ENCODE data around the gene TECPR2. TPM values are rescaled to one million over a fixed set of nuclear protein-coding genes. Genes with fewer than 3 reads are reported as not detected.
A peak's percentile ranks its signal among the peaks of the same experiment; 100 is the strongest.

The TECPR2 gene
- total and polyA plus RNA-seq, 10 of the 15 experiments (the other 5 are each of a cell fraction or from before 2014, with no cell fraction given) = 0.15 to 10.0 (median 3.0) TPM

DNA sequence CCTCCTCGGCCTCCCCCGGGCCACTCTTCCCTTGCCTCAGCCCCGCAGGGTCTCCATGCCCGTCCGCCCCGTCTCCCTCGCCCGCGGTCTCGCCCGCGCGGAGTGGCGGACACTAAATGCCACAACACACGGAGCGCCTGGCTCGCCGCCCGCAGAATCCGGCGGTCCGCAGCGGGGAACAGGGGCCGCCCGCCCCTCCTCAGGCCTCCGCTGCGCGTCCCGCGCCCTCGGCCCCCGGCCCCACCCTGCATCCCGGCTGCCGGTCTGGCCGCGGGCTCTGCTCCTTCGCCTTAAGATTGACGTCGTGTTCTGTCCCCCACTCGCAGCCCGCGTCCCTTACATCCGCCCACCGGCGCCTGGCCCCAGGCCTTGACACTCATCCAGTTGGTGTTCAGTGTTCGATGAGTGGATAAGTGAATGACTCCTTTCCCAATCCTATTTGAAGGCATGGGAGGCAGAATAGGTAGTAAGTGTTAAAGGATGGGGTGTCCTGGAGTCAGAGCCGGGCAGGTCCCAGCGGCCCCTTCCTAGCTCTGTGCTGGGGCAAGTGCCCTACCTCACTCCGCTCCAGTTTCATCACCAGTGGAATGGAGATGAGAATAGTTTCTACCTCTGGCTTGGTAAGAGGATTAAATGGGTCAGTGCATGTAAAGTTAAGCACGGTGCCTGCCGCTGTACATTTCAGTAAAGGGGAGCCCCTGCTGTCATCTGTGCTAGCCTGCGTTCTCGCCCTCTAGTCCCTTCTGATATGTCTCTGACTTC, 622 bp downstream of the TECPR2 start (continued):
- TF ChIP-seq MYB (IDR thresholded peaks at IDR 0.05; ENCODE audit: borderline replicate concordance, low read depth, low read length) (no peak), CHD2 (IDR thresholded peaks at IDR 0.05; ENCODE audit: borderline replicate concordance, low read depth, low read length) (no peak), ZNF217 (IDR thresholded peaks at IDR 0.05) (no peak), GABPA (IDR thresholded peaks at IDR 0.05; ENCODE audit: low read depth) (no peak), SUPT20H (IDR thresholded peaks at IDR 0.05; ENCODE audit: borderline replicate concordance, control insufficient read depth, low read depth, low read length) (no peak), IKZF1 (conservative IDR thresholded peaks at IDR 0.05) (peak; percentile 61; the same call in 1 of the 2 replicates), PAX5 (IDR thresholded peaks at IDR 0.05; ENCODE audit: borderline replicate concordance, low read depth, low read length) (no peak), SPI1 (IDR thresholded peaks at IDR 0.05; ENCODE audit: borderline replicate concordance, insufficient read depth, low read depth, low read length) (no peak), HDAC6 (IDR thresholded peaks at IDR 0.05; ENCODE audit: unreplicated experiment) (no peak)
- TF ChIP-seq, protein P1, sequence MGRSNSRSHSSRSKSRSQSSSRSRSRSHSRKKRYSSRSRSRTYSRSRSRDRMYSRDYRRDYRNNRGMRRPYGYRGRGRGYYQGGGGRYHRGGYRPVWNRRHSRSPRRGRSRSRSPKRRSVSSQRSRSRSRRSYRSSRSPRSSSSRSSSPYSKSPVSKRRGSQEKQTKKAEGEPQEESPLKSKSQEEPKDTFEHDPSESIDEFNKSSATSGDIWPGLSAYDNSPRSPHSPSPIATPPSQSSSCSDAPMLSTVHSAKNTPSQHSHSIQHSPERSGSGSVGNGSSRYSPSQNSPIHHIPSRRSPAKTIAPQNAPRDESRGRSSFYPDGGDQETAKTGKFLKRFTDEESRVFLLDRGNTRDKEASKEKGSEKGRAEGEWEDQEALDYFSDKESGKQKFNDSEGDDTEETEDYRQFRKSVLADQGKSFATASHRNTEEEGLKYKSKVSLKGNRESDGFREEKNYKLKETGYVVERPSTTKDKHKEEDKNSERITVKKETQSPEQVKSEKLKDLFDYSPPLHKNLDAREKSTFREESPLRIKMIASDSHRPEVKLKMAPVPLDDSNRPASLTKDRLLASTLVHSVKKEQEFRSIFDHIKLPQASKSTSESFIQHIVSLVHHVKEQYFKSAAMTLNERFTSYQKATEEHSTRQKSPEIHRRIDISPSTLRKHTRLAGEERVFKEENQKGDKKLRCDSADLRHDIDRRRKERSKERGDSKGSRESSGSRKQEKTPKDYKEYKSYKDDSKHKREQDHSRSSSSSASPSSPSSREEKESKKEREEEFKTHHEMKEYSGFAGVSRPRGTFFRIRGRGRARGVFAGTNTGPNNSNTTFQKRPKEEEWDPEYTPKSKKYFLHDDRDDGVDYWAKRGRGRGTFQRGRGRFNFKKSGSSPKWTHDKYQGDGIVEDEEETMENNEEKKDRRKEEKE (IDR thresholded peaks at IDR 0.05) = no peak
- TF ChIP-seq, protein P2, sequence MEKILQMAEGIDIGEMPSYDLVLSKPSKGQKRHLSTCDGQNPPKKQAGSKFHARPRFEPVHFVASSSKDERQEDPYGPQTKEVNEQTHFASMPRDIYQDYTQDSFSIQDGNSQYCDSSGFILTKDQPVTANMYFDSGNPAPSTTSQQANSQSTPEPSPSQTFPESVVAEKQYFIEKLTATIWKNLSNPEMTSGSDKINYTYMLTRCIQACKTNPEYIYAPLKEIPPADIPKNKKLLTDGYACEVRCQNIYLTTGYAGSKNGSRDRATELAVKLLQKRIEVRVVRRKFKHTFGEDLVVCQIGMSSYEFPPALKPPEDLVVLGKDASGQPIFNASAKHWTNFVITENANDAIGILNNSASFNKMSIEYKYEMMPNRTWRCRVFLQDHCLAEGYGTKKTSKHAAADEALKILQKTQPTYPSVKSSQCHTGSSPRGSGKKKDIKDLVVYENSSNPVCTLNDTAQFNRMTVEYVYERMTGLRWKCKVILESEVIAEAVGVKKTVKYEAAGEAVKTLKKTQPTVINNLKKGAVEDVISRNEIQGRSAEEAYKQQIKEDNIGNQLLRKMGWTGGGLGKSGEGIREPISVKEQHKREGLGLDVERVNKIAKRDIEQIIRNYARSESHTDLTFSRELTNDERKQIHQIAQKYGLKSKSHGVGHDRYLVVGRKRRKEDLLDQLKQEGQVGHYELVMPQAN (conservative IDR thresholded peaks at IDR 0.05) = peak; percentile 41; the same call in 1 of the 2 replicates
- TF ChIP-seq, protein P3, sequence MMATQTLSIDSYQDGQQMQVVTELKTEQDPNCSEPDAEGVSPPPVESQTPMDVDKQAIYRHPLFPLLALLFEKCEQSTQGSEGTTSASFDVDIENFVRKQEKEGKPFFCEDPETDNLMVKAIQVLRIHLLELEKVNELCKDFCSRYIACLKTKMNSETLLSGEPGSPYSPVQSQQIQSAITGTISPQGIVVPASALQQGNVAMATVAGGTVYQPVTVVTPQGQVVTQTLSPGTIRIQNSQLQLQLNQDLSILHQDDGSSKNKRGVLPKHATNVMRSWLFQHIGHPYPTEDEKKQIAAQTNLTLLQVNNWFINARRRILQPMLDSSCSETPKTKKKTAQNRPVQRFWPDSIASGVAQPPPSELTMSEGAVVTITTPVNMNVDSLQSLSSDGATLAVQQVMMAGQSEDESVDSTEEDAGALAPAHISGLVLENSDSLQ (IDR thresholded peaks at IDR 0.05) = no peak

Data from GM12878 (cell line).